HG02610 (cell line): ENCODE measurements around the gene PTPN13.

Experiments used
- ATAC-seq: cut with Tn5 transposase; IDR thresholded peaks from one replicate; pipeline ENCODE4 v1.9.1; 2021; ENCODE audit warnings: mild to moderate bottlenecking, moderate library complexity; ENCODE audit not compliant: unreplicated experiment

The PTPN13 gene

GRCh38 chr4:86853209-86853608 is 259.1 kb downstream of the PTPN13 start:
- no peak for ATAC-seq

GRCh38 chr4:86855572-86855971 is 261.5 kb downstream of the PTPN13 start:
- ATAC-seq = no peak

- ATAC-seq = no peak
Measured at GRCh38 chr4:86856896-86857295, 262.8 kb downstream of the PTPN13 start.

GRCh38 chr4:86857341-86858052 is 263.4 kb downstream of the PTPN13 start:
- no peak for ATAC-seq
